GM18511 (cell line): ENCODE results near the gene MAP1B.

Experiments
- ATAC-seq: cut with Tn5 transposase; IDR thresholded peaks from one replicate; pipeline ENCODE4 v1.9.1; 2021; ENCODE audit warnings: mild to moderate bottlenecking, moderate library complexity; ENCODE audit not compliant: unreplicated experiment

The MAP1B gene

DNA sequence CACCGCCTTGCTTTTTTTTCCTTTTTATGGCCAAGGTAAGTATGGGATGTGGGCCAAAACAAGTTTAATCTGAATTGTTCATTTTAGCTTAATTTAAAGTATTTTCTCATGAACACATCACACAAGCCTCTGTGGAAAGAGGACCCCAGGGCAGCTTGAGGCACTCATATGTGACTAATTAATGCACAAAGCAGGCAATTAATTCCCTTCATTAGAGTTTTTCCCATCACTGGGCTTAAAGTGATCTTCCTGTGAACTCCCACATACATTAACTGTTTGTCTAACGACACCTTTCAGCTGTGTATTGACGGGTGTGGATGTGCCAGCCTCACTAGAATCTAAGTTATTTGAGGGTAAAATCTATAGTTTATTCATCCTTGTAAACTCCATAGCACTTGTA lies 109.5 kb downstream of the MAP1B start:
- ATAC-seq, result no peak

DNA sequence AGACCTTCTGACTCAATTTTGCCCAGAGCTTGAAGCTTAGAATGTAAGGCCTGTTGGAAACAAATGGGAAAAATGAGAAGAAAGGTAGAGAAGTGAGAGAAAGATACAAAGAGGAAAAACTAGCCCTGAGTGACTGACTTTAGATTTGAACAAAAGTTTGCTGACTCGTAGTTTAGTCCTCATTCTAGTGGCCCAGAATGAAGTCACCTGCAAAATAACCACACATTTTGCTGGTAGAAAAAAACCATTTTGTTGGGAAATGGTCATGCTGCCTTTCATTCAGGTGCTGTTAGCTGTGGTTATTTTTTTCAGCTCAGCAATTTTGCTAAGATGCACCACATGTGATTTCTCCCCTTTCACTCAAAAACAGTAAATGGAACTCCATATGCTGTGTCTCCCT lies 113.8 kb downstream of the MAP1B start:
- ATAC-seq, result no peak

DNA sequence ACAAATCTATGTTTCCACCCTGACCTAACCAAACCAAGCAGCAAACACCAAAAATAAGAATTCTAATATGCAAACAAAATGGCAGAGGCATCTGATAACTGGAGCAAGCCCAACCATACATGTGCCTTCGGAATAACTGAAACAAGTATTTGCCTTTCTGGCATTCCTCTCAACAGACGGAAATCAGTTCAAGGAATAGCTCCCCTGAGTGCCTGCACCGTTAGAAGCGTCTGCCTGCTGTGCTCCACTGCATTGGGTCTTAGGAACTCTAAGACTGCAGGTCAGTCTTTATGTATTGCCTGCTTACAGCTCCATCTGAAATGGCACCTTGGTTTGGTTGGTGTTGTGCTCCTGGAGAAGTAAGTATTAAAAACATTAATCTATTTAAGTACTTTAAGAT lies 114.3 kb downstream of the MAP1B start:
- no peak for ATAC-seq

DNA sequence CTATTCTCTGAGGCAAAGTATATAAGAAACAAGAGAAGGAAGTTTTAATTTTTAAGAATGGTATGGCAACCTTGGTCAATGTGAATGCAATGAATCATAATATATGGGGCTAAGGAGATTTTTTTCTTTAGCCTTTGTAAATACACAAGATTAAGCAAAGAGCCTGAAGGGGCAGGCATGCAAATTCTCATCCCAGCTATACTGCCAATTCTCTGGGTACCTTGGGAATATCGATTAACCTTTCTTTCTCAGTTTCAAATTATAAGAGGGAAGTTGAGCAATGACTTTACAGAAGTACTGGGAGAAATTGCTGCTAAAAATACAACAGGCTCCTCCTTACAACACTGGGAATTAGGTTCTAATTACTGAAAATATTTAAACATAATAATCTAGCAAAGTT lies 115.2 kb downstream of the MAP1B start:
- no peak for ATAC-seq

DNA sequence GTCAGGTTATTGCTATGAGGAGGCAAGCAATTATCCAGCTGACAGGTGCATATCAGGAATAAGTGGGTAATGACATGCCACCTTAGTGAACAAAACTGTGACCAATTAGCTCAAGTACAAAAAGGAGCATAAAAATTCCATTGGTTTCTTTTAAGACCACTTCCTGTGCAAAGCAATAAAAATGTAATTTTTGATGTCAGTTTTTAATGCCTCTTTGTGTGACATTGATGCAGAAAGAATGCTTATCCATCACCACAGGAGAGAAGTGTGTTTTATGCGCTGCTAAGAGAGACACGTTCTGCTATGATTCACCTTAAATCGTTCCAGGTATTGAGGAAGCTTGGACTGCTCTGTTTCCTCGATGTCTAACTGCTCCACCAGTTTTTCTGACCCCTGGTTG lies 116.1 kb downstream of the MAP1B start:
- no peak for ATAC-seq

DNA sequence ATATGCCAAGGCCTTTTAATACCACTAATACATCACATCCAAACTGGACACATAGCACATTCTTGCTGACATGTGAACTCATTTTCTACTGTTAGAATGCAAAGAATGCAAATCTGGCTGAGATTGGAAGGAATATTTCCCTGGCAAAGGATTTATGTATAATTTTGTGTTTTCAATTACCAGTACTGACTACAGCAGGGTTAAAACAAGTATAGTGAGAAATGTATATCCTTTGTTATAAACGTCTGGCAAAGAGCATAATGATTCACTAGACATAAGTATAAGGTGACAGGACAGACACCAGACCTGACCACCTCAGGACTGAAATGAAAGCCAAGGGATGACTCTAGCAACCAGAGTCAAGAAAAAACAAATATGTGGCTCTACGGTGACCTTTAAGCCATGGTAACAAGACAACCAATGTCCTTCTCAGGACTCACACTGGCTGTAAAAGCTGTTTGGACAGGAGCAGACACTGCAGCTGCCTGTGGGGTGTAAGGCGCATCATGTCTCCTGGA lies 117.7 kb downstream of the MAP1B start:
- no peak for ATAC-seq

DNA sequence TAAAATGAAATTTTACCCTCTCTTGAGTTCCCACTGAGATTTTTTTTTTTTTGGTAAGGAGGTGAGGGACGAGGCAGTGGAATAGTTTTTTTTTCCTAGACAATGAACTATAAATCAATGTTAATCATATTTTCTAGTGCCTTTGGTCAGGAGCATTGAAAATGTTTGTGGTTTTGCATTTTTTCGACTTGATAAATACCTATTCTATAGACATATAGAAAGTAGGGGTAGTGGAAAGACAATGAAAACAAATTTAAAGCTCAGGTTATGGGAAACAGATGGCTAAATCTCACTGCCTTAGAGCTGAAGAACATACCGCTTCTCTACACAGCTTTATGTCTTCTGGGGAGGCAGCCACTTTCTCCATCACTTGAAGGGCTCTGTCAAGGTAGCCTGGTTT lies 118.5 kb downstream of the MAP1B start:
- no peak for ATAC-seq

DNA sequence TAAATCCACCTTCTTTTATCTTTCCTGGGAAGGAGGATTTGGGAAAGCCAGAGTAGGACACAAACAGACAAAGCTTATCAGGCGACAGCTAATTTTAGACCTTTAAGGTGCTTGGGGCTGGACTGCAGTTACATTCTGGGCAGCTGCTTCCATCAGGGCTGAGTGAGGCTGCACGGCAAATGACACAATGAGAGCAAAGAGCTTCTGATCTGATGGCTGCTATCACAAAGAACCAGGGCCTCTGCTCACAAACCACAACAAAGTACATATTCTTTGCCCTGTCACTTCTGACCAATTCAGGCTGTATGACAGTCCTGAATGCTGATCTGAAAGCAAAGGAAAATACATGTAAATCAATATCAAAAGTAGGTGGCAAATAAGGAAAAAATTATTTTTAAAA lies 119.7 kb downstream of the MAP1B start:
- no peak for ATAC-seq

DNA sequence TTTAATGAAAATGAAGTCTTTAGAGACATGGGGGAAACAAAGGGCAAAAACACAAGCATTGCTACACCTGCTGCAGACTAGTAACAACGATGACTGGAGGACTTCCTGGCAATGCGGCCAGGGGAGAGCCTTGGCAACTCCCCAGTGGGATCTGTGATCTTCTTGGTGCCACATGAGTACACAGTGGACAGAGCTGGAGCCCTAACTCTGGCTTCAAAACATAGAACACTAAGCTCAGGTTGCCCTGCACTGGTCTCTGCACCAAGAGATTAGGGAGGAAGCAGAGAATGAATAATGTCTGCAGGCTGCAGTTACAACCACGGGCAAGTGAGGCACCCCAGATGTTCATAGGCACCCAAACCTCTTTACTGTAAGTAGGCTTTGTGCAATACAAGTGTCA lies 121.7 kb downstream of the MAP1B start:
- ATAC-seq, result no peak

DNA sequence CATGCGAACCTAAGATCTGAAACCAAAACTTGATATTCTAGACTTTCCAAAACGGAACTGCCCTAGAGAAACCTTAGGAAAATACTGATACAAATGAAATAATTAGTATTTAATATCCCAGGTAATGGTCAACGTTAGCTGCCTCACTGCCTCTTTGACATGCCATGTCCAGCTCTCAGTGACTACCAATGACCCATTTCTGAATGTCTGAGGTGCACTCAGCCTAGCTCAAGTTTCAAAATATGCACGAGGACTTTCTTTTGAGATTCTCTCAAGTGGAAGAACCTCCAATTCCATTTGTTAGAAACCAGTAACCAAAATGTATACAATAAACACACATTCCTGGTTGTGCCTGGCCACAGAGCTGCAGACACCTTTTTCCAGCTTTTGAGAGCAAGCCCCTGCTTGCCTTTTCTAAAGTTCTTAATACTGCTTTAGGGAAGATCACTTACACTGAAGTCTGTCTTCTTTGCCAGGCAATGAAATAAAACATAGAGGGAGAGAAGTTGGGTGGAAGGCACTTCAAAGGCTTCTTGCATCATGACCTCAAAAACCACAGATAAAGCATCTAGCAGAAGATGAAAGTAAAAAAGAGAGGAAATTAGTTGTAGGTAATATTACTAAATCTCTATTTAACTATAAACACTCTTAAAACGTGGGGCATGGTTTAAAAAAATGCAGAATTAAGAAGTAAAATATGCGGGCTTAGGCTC lies 124.9 kb downstream of the MAP1B start:
- ATAC-seq, result no peak

DNA sequence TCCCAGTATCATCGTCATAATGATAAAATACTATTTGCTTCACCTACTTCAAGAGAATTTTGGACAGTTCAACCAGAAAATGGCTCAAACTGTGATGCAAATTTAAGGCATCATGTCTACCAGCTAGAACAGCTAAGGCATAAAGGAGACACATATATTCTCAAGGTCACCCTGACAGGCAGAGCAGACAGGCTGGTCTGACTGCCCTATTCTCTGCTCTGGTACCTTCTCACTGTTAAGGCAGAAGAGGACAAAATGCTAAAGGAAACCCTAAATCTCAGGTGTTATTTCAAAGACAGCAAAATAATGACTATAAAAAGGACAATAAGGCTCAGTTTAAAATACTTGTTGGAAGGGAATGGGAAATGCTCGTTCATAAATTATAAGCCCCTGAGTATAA lies 125.6 kb downstream of the MAP1B start:
- ATAC-seq, result no peak

DNA sequence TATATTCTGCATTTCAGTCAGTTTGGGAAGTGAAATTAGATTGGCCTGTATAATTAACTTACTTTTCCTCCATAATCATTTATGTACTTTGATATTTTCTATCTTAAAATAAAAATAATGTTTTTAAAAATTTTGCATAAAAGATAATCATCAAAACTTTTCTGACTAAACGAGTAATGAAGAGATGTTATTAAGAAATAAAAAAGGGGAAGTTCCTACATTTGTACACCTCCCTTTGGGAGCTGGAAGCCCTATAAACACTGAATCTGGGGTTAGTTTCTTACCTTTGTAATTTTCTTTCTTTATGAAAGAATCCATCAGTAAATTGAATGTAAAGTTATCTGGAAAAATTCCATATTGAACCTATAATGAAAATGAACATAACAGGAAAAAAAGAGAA lies 126.6 kb downstream of the MAP1B start:
- ATAC-seq, result peak; percentile 3

DNA sequence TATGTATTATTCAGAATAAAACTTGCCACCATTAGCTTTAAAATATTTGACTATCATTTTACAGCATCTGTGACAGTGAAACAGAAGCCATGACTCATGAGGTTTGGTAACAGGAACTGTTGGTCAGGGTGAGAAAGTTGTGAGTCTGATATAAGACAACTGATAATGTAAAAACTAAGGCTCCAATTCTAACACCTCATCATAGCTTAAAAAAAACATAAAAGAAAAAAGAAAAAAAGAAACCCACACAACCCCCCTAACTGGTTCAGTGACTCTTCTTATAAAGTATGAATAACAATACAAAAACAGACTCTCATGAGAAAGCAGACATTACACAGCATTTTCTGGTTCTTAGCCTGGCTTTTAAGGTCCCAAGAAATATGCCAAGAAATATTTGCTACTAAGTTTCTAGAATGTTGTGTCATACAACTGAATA lies 127.0 kb downstream of the MAP1B start:
- peak; percentile 93 for ATAC-seq

DNA sequence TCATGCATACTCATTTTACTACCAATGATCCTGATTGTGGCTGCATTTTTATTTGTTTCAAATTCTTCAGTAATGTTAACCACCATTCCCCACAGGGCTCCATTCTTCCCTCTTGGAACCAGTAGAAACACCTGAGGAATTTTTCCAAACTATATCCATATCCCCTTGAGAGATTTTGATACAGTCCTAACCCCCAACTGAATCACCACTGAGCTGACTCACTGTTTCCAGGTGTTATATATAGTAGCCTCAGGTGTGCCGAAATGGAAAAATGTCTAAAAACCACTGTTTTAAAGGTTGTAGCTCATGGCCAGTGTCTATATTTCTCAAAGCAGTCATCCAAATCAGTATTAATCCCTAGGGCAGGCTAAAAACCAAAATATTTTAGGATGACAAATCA lies 127.6 kb downstream of the MAP1B start:
- ATAC-seq, result no peak

DNA sequence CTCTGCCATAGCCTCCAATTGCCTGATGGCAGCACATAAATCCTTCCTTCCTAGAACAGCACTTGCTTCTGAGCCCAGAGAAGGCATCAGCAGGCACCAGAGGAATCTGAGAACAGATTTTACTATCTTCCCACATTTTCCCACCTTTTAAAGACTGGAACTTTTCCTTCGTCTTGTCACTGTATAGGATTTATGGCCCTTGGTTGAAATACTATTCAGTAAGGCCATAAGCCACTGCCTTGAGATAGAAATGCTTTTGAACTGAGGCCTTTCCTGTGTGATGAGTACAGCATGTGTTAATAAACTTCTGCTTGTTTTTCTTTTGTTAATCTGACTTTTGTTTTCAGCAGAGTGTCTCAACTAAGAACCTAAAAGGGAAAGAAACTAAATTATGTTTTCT lies 128.4 kb downstream of the MAP1B start:
- no peak for ATAC-seq

DNA sequence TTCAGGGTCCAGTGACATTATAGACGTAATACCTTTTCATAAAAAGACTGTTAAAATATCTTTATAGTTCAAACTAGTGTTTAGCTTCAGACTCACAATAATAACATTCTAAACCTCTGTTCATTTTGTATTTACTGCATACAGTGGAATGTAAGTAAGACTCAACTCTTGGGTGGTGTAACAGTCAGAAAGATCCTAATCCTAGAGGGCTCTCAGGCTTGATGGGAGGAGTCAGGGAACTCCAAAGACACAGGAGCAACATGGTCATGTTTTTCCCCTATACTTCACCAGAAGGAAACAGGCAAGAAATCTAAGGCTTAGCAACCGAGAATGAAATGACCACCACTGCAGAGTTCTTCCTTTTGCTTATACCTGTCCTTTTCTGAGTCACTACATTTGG lies 130.1 kb downstream of the MAP1B start:
- no peak for ATAC-seq

DNA sequence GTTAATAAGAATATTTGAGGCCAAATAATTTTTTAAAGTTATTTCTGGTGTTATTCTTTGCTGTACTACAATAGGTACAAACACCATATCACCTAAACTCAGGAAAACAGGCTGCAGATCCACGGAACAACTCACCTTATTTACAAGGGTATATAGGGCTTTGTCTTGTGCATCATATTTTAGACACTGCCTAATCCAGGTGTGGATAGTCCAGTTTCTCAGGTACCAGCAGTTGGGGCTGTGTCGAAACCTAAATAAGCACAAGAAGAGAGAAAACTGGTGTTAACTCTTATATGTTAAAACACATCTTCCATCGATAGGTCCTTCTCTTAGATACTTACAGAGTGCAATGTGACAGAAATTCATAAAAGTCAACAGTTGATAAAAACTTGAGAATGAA lies 130.6 kb downstream of the MAP1B start:
- no peak for ATAC-seq

DNA sequence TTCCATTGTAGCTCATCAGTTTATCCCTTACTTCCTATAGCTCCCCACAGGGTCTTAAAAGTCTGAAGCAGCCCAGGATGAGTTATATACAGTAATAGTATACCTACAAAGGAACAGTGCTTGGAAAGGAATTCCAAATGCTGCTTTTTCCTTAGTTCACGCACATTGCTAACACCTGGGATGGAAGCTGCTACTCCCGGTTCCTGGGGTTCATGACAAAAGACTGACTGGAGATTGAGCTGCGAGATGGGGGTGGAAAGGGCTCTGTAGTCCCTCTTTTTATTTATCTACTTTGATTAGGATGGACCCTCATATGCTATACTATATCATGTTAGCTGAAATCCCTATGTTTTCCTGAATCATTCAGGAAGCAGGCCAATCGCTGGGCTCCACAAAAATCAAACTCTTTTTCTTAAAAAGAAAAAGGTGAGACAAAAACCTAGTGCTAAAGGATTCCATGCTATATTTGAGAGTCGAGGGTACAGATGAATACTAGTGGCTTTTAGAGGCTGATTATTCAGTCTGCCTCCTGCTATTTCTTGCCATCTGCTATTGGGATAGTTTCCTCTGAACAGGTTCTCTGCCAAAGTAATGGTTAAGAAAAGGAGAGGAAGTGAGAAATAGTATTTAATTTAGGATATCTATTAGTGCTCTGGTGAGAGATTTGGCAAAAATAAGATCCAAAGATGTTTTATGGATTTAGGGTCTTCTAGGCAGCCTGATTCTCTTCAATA lies 131.6 kb downstream of the MAP1B start:
- ATAC-seq, result no peak

DNA sequence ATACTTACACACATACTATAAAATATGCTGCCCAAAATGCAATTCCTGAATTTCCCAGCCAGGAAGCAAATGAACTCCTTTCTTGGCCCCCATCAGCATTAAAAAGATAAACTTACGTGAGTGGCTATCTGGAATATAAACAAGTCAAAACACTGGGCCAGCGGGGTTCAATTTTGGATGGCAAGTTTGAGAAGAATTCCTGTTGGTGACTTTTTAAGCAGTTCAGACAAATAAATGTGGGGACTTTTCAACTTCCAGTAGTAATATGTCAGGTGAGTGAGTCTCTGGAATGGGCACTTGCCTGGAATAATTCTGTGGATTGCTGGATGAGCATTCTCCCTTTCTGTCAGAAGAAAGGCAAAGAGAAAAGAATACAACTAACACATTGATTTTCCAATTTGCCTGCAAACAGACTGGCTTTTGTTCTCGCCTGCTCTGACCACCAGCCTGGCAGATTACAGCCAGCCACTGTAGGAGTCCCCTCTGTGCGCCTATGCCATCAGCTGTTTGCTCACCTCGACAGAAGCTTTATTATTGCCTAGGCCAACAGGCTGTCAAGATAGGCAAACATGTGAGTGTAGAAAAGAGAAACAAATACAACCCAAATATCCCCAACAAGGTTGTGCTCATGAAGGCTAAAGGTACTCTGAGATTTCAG lies 134.2 kb downstream of the MAP1B start:
- ATAC-seq, result no peak

DNA sequence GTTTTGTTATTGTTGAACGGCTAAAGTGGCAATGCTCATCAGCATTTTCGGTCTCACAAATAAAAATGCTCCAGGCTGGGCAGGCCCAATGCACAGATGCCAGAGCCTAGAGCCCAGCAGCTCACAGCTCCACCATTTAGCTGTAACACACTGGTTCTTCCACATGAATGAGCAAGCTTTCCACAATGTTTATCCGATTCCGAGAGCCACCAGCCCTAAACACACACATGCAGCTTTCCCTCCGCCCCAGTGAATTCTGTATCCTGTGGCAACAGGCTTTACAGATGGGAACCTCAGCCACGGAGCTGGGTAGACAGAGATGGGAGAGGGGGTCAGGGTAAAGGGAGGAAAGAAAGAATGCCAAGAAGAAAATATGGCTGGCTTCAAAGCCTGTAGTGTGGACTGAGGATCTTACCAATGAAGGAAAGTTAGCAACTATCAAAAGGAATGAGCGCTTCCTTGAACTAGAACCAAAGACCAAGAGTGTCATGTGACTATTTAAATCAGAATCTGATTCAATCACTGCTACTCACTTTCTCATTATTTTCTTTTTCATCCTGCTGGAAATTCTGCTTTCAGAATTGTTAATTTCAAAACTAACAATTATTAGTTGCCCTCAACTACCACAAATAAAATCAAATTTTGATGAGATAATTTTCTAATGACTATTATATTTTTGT lies 135.7 kb downstream of the MAP1B start:
- ATAC-seq, result no peak

DNA sequence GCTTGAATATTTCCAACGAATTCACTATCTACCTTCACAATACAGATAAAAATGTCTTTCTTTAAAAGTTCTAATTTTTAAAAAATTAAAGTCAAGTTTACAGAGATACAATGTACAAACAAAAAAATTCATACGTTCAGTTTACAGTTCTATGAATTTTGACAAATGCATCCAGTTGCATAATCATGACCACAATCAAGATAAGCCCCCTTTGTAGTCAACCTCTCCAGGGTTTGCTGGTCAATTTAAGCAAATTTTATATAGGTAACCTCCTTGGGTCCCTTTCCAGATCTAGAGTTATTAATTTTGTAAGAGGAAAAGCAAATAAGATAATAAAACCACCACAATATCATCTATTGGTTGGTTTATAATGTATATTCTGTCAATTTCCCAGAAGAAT lies 136.4 kb downstream of the MAP1B start:
- ATAC-seq, result no peak
